WTC11 (cell line): Measurements from ENCODE around the gene ROMO1.

Experiments
- CREM ChIP-seq: sonication (generic); formaldehyde crosslinking; IDR thresholded peaks from 2 replicates; pipeline ENCODE4 v1.8.1; 2022; ENCODE audit warnings: mild to moderate bottlenecking, missing genetic modification reagents, moderate library complexity
- FOXJ3 ChIP-seq: sonication (generic); formaldehyde crosslinking; IDR thresholded peaks from 2 replicates; pipeline ENCODE4 v1.9.0; 2021; ENCODE audit warnings: missing genetic modification reagents, mild to moderate bottlenecking, borderline replicate concordance
- TEAD1 ChIP-seq: sonication (generic); formaldehyde crosslinking; IDR thresholded peaks from 2 replicates; pipeline ENCODE4 v1.8.0; 2022; ENCODE audit warnings: mild to moderate bottlenecking, missing genetic modification reagents
- ZNF423 ChIP-seq: fragments of 250-450 bp; sonication (Bioruptor Pico); IDR thresholded peaks from 2 replicates; pipeline ENCODE4 v2.1.2; 2022; ENCODE audit warnings: mild to moderate bottlenecking, moderate library complexity
- TF ChIP-seq, protein P1 (sequence below): fragments of 200-600 bp; IDR thresholded peaks from 2 replicates; pipeline ENCODE4 v1.8.0; 2022; ENCODE audit warnings: antibody characterized with exemption
- TF ChIP-seq, protein P2 (sequence below): sonication (generic); formaldehyde crosslinking; IDR thresholded peaks from 2 replicates; pipeline ENCODE4 v1.8.1; 2023; ENCODE audit warnings: mild to moderate bottlenecking, missing genetic modification reagents, moderate library complexity
- TF ChIP-seq, protein P3 (sequence below): sonication (generic); formaldehyde crosslinking; IDR thresholded peaks from 2 replicates; pipeline ENCODE4 v1.8.1; 2023; ENCODE audit warnings: mild to moderate bottlenecking, missing genetic modification reagents
- TF ChIP-seq, protein P4 (sequence below): sonication (generic); formaldehyde crosslinking; IDR thresholded peaks from 2 replicates; pipeline ENCODE4 v1.8.1; 2023; ENCODE audit warnings: mild to moderate bottlenecking, moderate library complexity, missing genetic modification reagents
- TF ChIP-seq, protein P5 (sequence below): sonication (generic); formaldehyde crosslinking; IDR thresholded peaks from 2 replicates; pipeline ENCODE4 v1.8.0; 2022; ENCODE audit warnings: mild to moderate bottlenecking, missing genetic modification reagents

DNA sequence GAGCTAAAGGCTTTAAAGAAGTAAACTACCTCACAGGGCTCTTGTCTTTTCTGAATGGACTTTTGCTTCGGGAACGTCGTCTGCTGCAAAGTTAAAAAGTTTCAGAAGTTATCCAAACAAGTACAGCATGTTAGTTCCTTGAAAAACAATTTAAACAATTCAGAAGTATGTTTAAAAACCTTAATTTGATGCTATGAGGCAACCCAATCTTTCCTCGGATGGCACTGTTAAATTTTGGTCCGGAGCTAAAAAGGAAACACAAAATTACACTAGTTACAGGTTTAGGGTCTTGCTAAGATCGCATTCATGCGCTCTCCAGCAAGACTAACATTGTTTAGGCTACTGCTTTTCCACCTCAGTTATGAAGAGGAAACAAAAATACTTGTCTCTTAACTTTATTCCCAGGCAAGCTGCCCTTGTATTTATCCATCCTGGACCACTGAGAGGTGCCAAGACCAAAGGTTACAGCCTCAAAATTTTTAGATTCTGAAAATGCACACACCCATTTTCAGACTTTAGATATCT, 30.1 kb downstream of the ROMO1 start:
- TF ChIP-seq, protein P1, sequence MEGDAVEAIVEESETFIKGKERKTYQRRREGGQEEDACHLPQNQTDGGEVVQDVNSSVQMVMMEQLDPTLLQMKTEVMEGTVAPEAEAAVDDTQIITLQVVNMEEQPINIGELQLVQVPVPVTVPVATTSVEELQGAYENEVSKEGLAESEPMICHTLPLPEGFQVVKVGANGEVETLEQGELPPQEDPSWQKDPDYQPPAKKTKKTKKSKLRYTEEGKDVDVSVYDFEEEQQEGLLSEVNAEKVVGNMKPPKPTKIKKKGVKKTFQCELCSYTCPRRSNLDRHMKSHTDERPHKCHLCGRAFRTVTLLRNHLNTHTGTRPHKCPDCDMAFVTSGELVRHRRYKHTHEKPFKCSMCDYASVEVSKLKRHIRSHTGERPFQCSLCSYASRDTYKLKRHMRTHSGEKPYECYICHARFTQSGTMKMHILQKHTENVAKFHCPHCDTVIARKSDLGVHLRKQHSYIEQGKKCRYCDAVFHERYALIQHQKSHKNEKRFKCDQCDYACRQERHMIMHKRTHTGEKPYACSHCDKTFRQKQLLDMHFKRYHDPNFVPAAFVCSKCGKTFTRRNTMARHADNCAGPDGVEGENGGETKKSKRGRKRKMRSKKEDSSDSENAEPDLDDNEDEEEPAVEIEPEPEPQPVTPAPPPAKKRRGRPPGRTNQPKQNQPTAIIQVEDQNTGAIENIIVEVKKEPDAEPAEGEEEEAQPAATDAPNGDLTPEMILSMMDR: no peak
- TF ChIP-seq CREM (CRISPR knock-in tag) (no peak), FOXJ3 (no peak), ZNF423 (CRISPR knock-in tag) (no peak), TEAD1 (no peak)
- TF ChIP-seq, protein P2, sequence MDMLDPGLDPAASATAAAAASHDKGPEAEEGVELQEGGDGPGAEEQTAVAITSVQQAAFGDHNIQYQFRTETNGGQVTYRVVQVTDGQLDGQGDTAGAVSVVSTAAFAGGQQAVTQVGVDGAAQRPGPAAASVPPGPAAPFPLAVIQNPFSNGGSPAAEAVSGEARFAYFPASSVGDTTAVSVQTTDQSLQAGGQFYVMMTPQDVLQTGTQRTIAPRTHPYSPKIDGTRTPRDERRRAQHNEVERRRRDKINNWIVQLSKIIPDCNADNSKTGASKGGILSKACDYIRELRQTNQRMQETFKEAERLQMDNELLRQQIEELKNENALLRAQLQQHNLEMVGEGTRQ (CRISPR knock-in tag): no peak
- TF ChIP-seq, protein P3, sequence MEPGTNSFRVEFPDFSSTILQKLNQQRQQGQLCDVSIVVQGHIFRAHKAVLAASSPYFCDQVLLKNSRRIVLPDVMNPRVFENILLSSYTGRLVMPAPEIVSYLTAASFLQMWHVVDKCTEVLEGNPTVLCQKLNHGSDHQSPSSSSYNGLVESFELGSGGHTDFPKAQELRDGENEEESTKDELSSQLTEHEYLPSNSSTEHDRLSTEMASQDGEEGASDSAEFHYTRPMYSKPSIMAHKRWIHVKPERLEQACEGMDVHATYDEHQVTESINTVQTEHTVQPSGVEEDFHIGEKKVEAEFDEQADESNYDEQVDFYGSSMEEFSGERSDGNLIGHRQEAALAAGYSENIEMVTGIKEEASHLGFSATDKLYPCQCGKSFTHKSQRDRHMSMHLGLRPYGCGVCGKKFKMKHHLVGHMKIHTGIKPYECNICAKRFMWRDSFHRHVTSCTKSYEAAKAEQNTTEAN (CRISPR knock-in tag): no peak
- TF ChIP-seq, protein P4, sequence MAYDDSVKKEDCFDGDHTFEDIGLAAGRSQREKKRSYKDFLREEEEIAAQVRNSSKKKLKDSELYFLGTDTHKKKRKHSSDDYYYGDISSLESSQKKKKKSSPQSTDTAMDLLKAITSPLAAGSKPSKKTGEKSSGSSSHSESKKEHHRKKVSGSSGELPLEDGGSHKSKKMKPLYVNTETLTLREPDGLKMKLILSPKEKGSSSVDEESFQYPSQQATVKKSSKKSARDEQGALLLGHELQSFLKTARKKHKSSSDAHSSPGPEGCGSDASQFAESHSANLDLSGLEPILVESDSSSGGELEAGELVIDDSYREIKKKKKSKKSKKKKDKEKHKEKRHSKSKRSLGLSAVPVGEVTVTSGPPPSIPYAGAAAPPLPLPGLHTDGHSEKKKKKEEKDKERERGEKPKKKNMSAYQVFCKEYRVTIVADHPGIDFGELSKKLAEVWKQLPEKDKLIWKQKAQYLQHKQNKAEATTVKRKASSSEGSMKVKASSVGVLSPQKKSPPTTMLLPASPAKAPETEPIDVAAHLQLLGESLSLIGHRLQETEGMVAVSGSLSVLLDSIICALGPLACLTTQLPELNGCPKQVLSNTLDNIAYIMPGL (CRISPR knock-in tag): no peak
- TF ChIP-seq, protein P5, sequence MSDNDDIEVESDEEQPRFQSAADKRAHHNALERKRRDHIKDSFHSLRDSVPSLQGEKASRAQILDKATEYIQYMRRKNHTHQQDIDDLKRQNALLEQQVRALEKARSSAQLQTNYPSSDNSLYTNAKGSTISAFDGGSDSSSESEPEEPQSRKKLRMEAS: no peak
